Tibial nerve (tissue), 4 donors: ENCODE measurements around the gene ZNF628. TPM values are rescaled to one million over a fixed set of nuclear protein-coding genes. Genes with fewer than 3 reads are reported as not detected.

Experiments used
- DNase-seq, 2 donors: peaks; one replicate each; pipeline ENCODE4 v3.0.0-alpha.2; 2019; ENCODE audit warnings: low spot score in 2 of 2
- H3K27ac ChIP-seq, 4 donors: fragments of 200-600 bp; sonication (generic) in 3 of 4; one replicate each; pipeline ENCODE4 v1.5.1; 2017 to 2019; ENCODE audit warnings: mild to moderate bottlenecking in 1 of 4
- H3K27me3 ChIP-seq, 2 donors: fragments of 200-600 bp; sonication (generic) in 1 of 2; one replicate each; pipeline versions ENCODE4 v1.5.1 to v1.6.0; 2017 to 2019
- H3K36me3 ChIP-seq, 3 donors: fragments of 200-600 bp; sonication (generic); one replicate each; pipeline ENCODE4 v1.5.1; 2018 to 2019
- H3K4me1 ChIP-seq, 4 donors: fragments of 200-600 bp; sonication (generic) in 3 of 4; one replicate each; pipeline ENCODE4 v1.5.1; 2017 to 2019
- H3K4me3 ChIP-seq, 4 donors: fragments of 200-600 bp; sonication (generic) in 3 of 4; one replicate each; pipeline ENCODE4 v1.5.1; 2017 to 2019; ENCODE audit warnings: mild to moderate bottlenecking in 1 of 4, moderate library complexity in 1 of 4
- H3K9me3 ChIP-seq, 4 donors: fragments of 200-600 bp; sonication (generic) in 3 of 4; one replicate each; pipeline ENCODE4 v1.5.1; 2017 to 2019
- CTCF ChIP-seq, 5 experiments: fragments of 200-600 bp in 3 of 5; fragments of 450-650 bp in 2 of 5; sonication (generic) in 3 of 5; IDR thresholded peaks; one replicate each; pipeline ENCODE4 v1.5.1; 2016 to 2019; ENCODE audit warnings: antibody characterized with exemption in 5 of 5, mild to moderate bottlenecking in 3 of 5, moderate library complexity in 2 of 5
- EP300 ChIP-seq, 2 donors: sonication (generic); formaldehyde crosslinking; IDR thresholded peaks; one replicate each; pipeline ENCODE4 v1.6.1; 2017; ENCODE audit warnings: antibody characterized with exemption in 2 of 2, mild to moderate bottlenecking in 1 of 2
- POLR2A ChIP-seq, 2 donors: fragments of 450-650 bp; IDR thresholded peaks; one replicate each; pipeline ENCODE4 v1.6.1; 2017; ENCODE audit warnings: antibody characterized with exemption in 2 of 2, mild to moderate bottlenecking in 2 of 2, moderate library complexity in 2 of 2
- WGBS, 2 donors: methylation state at CpG; one replicate each; pipeline ENCODE4 v1.1.5; 2018; 5-methylcytosine and 5-hydroxymethylcytosine counted together
- total RNA-seq, 4 donors: library from RNA; depleted of rRNA; stranded (reverse); fragments of >200 nt; gene quantifications; one replicate each; pipeline ENCODE4 v1.1.0, GENCODE V29; 2016

ZNF628 gene
- 10 to 100 TPM in 1 of 4 donors, 1 to 10 TPM in 3; 3.5 to 16.8 (median 4.0) TPM for total RNA-seq

- Histone ChIP-seq H3K9me3 (no peaks in the 10 kb centered on the region), H3K4me3 (peak within 1 kb of the TSS; percentile 39 to 79 (median 60)), H3K27me3 (no peaks in the 10 kb centered on the region), H3K36me3 (peaks cover 0 to 5% (median 0%) of the 10 kb centered on the region in 3 donors), H3K4me1 (peaks cover 0 to 55% (median 37%) of the 10 kb centered on the region in 4 donors), H3K27ac (peak within 1 kb of the TSS; percentile 90 to 99 (median 98))
- peak; percentile 96 to 98 for DNase-seq
- 1 to 2% methylated on average over 28 to 41 of the region's 61 CpGs for whole genome bisulfite sequencing, 2 donors
- TF ChIP-seq EP300 (IDR thresholded peaks at IDR 0.05), result peak; percentile 79 to 84
- peak in 2 of 5 experiments; percentile 17 to 27 for TF ChIP-seq CTCF (IDR thresholded peaks at IDR 0.05)
- peak; percentile 73 to 76 for TF ChIP-seq POLR2A (IDR thresholded peaks at IDR 0.05)
Observed at GRCh38 chr19:55476100-55476775, at the start of gene ZNF628. Gene ZNF628, plus strand, starts transcription at chr19:55476617. Its CDS starts 3,294 bp downstream, at chr19:55479911.

GRCh38 chr19:55431183-55431582 lies 45.2 kb upstream of the ZNF628 start:
- DNase-seq, result no peak
- 91 to 92% methylated on average over 1 of the region's 1 CpG for WGBS, 2 donors
- H3K4me3 ChIP-seq, result no peak overlapping the region
- no peak for TF ChIP-seq EP300 (IDR thresholded peaks at IDR 0.05)
- no peak for TF ChIP-seq CTCF (IDR thresholded peaks at IDR 0.05)
- no peak for TF ChIP-seq POLR2A (IDR thresholded peaks at IDR 0.05)
- H3K9me3 ChIP-seq, result no peaks in the 10 kb centered on the region
- H3K4me1 ChIP-seq, result peaks cover 0 to 33% (median 7%) of the 10 kb centered on the region in 4 donors
- H3K36me3 ChIP-seq, result peaks cover 0 to 27% (median 0%) of the 10 kb centered on the region in 3 donors
- H3K27me3 ChIP-seq, result peaks cover 0 to 61% of the 10 kb centered on the region in 2 donors
- H3K27ac ChIP-seq, result no peak overlapping the region

GRCh38 chr19:55432241-55432959 lies 44.0 kb upstream of the ZNF628 start:
- Histone ChIP-seq H3K4me3 (no peak overlapping the region), H3K27ac (no peak overlapping the region), H3K4me1 (peaks cover 0 to 27% (median 2%) of the 10 kb centered on the region in 4 donors), H3K36me3 (peaks cover 0 to 27% (median 0%) of the 10 kb centered on the region in 3 donors), H3K9me3 (no peaks in the 10 kb centered on the region), H3K27me3 (peaks cover 0 to 63% of the 10 kb centered on the region in 2 donors)
- TF ChIP-seq EP300 (IDR thresholded peaks at IDR 0.05) (no peak), POLR2A (IDR thresholded peaks at IDR 0.05) (no peak), CTCF (IDR thresholded peaks at IDR 0.05) (no peak)
- WGBS, 2 donors, result 85% methylated on average over 14 of the region's 14 CpGs
- no peak for DNase-seq

GRCh38 chr19:55433292-55433691 lies 43.1 kb upstream of the ZNF628 start:
- whole genome bisulfite sequencing, 2 donors, result no CpG with 5 or more reads among the region's 48 CpGs
- H3K27me3 ChIP-seq, result peaks cover 0 to 67% of the 10 kb centered on the region in 2 donors
- DNase-seq, result no peak

More at GRCh38 chr19:55433292-55433691, 43.1 kb upstream of the ZNF628 start:
- Histone ChIP-seq H3K27ac (no peak overlapping the region), H3K4me3 (no peak overlapping the region), H3K36me3 (peaks cover 0 to 27% (median 0%) of the 10 kb centered on the region in 3 donors), H3K4me1 (peaks cover 0 to 21% (median 0%) of the 10 kb centered on the region in 4 donors), H3K9me3 (no peaks in the 10 kb centered on the region)
- TF ChIP-seq POLR2A (IDR thresholded peaks at IDR 0.05), result no peak
- TF ChIP-seq EP300 (IDR thresholded peaks at IDR 0.05), result no peak
- TF ChIP-seq CTCF (IDR thresholded peaks at IDR 0.05), result no peak
